A549 (cell line): ENCODE data around the gene LRRC72. TPM values are rescaled to one million over a fixed set of nuclear protein-coding genes. Genes with fewer than 3 reads are reported as not detected.

Source experiments
- ATAC-seq, 2 experiments: fragments of 200-7000 bp in 1 of 2; fragments of >200 bp in 1 of 2; cut with Nextera tagmentation in 1 of 2; cut with Tn5 transposase in 1 of 2; 3 replicates each; pipeline versions ENCODE4 v1.8.0 to v1.9.1; 2018 to 2020; ENCODE audit warnings: mild to moderate bottlenecking in 1 of 2, moderate library complexity in 1 of 2
- CTCF ChIA-PET: fragments of 300-600 bp; sonication (Branson Sonifier 250); formaldehyde crosslinking; extraction: SDS; loops from one replicate; lab custom pipeline; 2021; ENCODE audit warnings: antibody characterized with exemption, inconsistent platforms; lab: Yijun Ruan, JAX
- POLR2A ChIA-PET: fragments of 350-600 bp; formaldehyde crosslinking; extraction: SDS; loops from one replicate; lab custom pipeline; 2021; ENCODE audit warnings: antibody characterized with exemption, inconsistent platforms; lab: Yijun Ruan, JAX
- DNase-seq, 2 experiments: peaks; one replicate each; pipeline versions ENCODE4 v3.0.0 to v3.0.0-alpha.2; 2011 to 2016; ENCODE audit warnings: low read depth in 1 of 2, low spot score in 1 of 2
- FAIRE-seq: peaks from 2 replicates; lab custom pipeline; 2011; peaks lifted over from hg19 to GRCh38; lab: Jason Lieb, UNC
- H3K27ac ChIP-seq, 2 experiments: fragments of >200 bp; sonication (Bioruptor Twin); formaldehyde crosslinking; 3 replicates each; pipeline ENCODE4 v1.5.1; 2016 to 2017
- H3K4me1 ChIP-seq: fragments of >200 bp; sonication (Bioruptor Twin); formaldehyde crosslinking; 3 replicates; pipeline ENCODE4 v1.6.1; 2016
- H3K4me2 ChIP-seq: fragments of >200 bp; sonication (Bioruptor Twin); formaldehyde crosslinking; 3 replicates; pipeline ENCODE4 v1.6.1; 2016
- H3K4me3 ChIP-seq: fragments of >200 bp; sonication (Bioruptor Twin); formaldehyde crosslinking; 3 replicates; pipeline ENCODE4 v1.5.1; 2016
- H3K9me3 ChIP-seq: fragments of >200 bp; sonication (Bioruptor Twin); formaldehyde crosslinking; 3 replicates; pipeline ENCODE4 v1.6.1; 2016
- CBX2 ChIP-seq: fragments of 200-600 bp; sonication (generic); IDR thresholded peaks from 2 replicates; pipeline ENCODE4 v1.6.1; 2016; ENCODE audit warnings: low read depth, mild to moderate bottlenecking, borderline replicate concordance
- CHD2 ChIP-seq: fragments of 150-350 bp; IDR thresholded peaks from 2 replicates; pipeline ENCODE4 v1.6.1; 2014; ENCODE audit warnings: low read length; ENCODE audit not compliant: partially characterized antibody
- EHF ChIP-seq: fragments of 250-450 bp; sonication (Bioruptor Pico); IDR thresholded peaks from 2 replicates; pipeline ENCODE4 v1.5.0; 2020; ENCODE audit warnings: mild to moderate bottlenecking
- FOSL2 ChIP-seq, 2 experiments: fragments of 450-650 bp in 1 of 2; fragments of >200 bp in 1 of 2; sonication (Bioruptor Twin) in 1 of 2; formaldehyde crosslinking; IDR thresholded peaks; 2 replicates each; pipeline versions ENCODE4 v1.5.0 to v1.6.1; 2016 to 2020; ENCODE audit warnings: mild to moderate bottlenecking in 1 of 2, moderate library complexity in 1 of 2
- GATA3 ChIP-seq: IDR thresholded peaks from 2 replicates; pipeline ENCODE4 v1.6.1; 2012; ENCODE audit warnings: borderline replicate concordance
- HDAC2 ChIP-seq: fragments of 200-600 bp; sonication (generic); IDR thresholded peaks from 2 replicates; pipeline ENCODE4 v1.6.1; 2016
- HOXA7 ChIP-seq: fragments of 250-450 bp; sonication (Bioruptor Pico); IDR thresholded peaks from 2 replicates; pipeline ENCODE4 v1.5.0; 2020; ENCODE audit warnings: mild to moderate bottlenecking, moderate library complexity
- HOXB5 ChIP-seq: fragments of 250-450 bp; sonication (Bioruptor Pico); IDR thresholded peaks from 2 replicates; pipeline ENCODE4 v1.5.0; 2020; ENCODE audit warnings: mild to moderate bottlenecking, moderate library complexity
- KDM1A ChIP-seq: fragments of 200-600 bp; sonication (generic); IDR thresholded peaks from 2 replicates; pipeline ENCODE4 v1.6.1; 2016; ENCODE audit warnings: low read depth, mild to moderate bottlenecking
- KDM5A ChIP-seq: fragments of 200-600 bp; sonication (generic); IDR thresholded peaks from 2 replicates; pipeline ENCODE4 v1.6.1; 2016; ENCODE audit warnings: antibody characterized with exemption, mild to moderate bottlenecking
- MAZ ChIP-seq: fragments of 150-350 bp; IDR thresholded peaks from 2 replicates; pipeline ENCODE4 v1.6.1; 2014; ENCODE audit warnings: antibody characterized with exemption, low read depth, low read length, borderline replicate concordance
- NR3C1 ChIP-seq: fragments of >200 bp; sonication (Bioruptor Twin); formaldehyde crosslinking; IDR thresholded peaks from 3 replicates; pipeline ENCODE4 v1.6.1; 2017
- POLR2A ChIP-seq: IDR thresholded peaks from 2 replicates; pipeline ENCODE4 v1.6.1; 2012; ENCODE audit warnings: mild to moderate bottlenecking, low read length
- RARB ChIP-seq: fragments of 250-450 bp; sonication (Bioruptor Pico); IDR thresholded peaks from 2 replicates; pipeline ENCODE4 v1.8.0; 2021; ENCODE audit warnings: mild to moderate bottlenecking, moderate library complexity
- RCOR1 ChIP-seq: fragments of 150-350 bp; IDR thresholded peaks from 2 replicates; pipeline ENCODE4 v1.6.1; 2014; ENCODE audit warnings: antibody characterized with exemption, low read length, low read depth
- RNF2 ChIP-seq: fragments of 200-600 bp; sonication (generic); IDR thresholded peaks from 2 replicates; pipeline ENCODE4 v1.6.1; 2016; ENCODE audit warnings: low read depth, mild to moderate bottlenecking, antibody characterized with exemption, moderate library complexity, borderline replicate concordance
- SMC3 ChIP-seq: fragments of >200 bp; sonication (Bioruptor Twin); formaldehyde crosslinking; IDR thresholded peaks from 3 replicates; pipeline ENCODE4 v1.6.1; 2018; ENCODE audit warnings: inconsistent platforms
- TP53 ChIP-seq: fragments of 250-450 bp; sonication (Bioruptor Pico); IDR thresholded peaks from 2 replicates; pipeline ENCODE4 v1.5.0; 2021; ENCODE audit warnings: mild to moderate bottlenecking, moderate library complexity
- ZFP36 ChIP-seq: fragments of 450-650 bp; IDR thresholded peaks from 2 replicates; pipeline ENCODE4 v1.6.1; 2014; ENCODE audit warnings: borderline replicate concordance; ENCODE audit not compliant: partially characterized antibody
- ZSCAN20 ChIP-seq: fragments of 250-450 bp; sonication (Bioruptor Pico); IDR thresholded peaks from 2 replicates; pipeline ENCODE4 v1.8.0; 2022; ENCODE audit warnings: mild to moderate bottlenecking, moderate library complexity
- WGBS: methylation state at CpG from one replicate; pipeline ENCODE4 v1.1.6; 2017; ENCODE audit errors: missing lambda C conversion rate; 5-methylcytosine and 5-hydroxymethylcytosine counted together
- polyA plus RNA-seq, 4 experiments: library from polyadenylated mRNA; depleted of rRNA in 3 of 4; stranded (reverse); fragments of >200 nt; fragmentation: RNase III in 1 of 4; extraction: RNeasy Plus Mini Kit Qiagen cat#74134 plus additional on column Dnase treatment in 1 of 4; gene quantifications; 2 replicates in 3 of 4; 3 replicates in 1 of 4; pipeline ENCODE4 v1.2.3, GENCODE V29; 2011 to 2017
- TF ChIP-seq, protein P1 (sequence below): fragments of >200 bp; sonication (Bioruptor Twin); formaldehyde crosslinking; IDR thresholded peaks from 3 replicates; pipeline ENCODE4 v1.5.1; 2016
- TF ChIP-seq, protein P2 (sequence below): IDR thresholded peaks from 2 replicates; pipeline ENCODE4 v1.6.1; 2012; ENCODE audit warnings: low read depth, borderline replicate concordance
- TF ChIP-seq, protein P3 (sequence below): fragments of 200-600 bp; sonication (generic); IDR thresholded peaks from 2 replicates; pipeline ENCODE4 v1.6.1; 2016; ENCODE audit warnings: antibody characterized with exemption, mild to moderate bottlenecking, moderate library complexity
- TF ChIP-seq, protein P4 (sequence below): IDR thresholded peaks from 2 replicates; pipeline ENCODE4 v1.6.1; 2012
- TF ChIP-seq, protein P5 (sequence below): IDR thresholded peaks from 2 replicates; pipeline ENCODE4 v1.6.1; 2012

LRRC72 gene
- polyA plus RNA-seq, 2 of the 4 experiments (the other 2 are of a cell fraction): not detected

DNA sequence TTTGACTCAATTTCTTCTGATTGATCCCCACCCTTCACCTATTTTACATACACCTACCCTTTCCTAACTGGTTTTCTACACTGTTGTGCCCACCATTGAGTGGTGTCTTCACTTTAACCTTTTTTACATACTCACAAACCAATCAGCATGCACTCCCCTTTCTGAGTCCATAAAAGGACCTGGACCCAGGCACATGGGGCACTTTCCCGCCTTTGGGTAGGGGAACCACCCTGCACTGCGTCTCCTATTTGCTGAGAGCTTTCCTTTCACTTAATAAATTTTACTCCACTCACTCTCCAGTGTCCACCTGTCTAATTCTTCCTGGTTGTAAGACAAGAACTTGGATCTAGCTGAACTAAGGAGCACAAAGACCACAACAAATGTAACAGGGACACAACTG, 85.1 kb downstream of the LRRC72 start:
- no peak overlapping the region for H3K4me2 ChIP-seq

DNA sequence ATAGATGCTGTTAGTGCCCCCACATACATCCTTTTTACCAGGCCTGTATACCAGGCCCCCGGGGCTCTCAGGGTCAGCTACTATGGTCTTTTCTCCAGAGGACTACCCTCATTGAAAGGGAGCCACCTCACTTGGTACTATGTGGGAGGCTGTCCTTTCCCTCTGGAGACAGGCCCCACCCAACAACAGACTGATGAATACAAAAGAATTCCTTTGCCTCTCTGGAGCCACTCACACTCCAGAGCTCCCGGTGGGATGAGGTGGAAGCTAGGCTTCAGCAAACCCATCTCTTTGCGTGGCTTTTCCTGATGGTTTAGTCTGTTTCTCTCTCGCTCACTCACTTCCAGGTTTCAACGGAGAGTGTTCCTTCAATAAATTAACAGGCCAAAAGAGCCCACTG, 88.6 kb downstream of the LRRC72 start:
- 88% methylated on average over 5 of the region's 5 CpGs for WGBS
- no peaks in the 10 kb centered on the region for H3K9me3 ChIP-seq
- DNase-seq (no peak), FAIRE-seq (no peak)
- POLR2A ChIA-PET: no interaction called here
- H3K4me2 ChIP-seq: no peak overlapping the region
- H3K27ac ChIP-seq: no peak overlapping the region
- CTCF ChIA-PET: interaction anchor here (0.8 kb wide), 1 partner anchor 14 kb away, joined by 3 read pairs; no protein-coding TSS in a partner anchor
- H3K4me3 ChIP-seq: no peak overlapping the region
- TF ChIP-seq RNF2 (no peak), TP53 (no peak), RARB (CRISPR knock-in tag) (no peak), GATA3 (no peak), NR3C1 (no peak), CBX2 (no peak), MAZ (no peak)
- TF ChIP-seq, protein P1, sequence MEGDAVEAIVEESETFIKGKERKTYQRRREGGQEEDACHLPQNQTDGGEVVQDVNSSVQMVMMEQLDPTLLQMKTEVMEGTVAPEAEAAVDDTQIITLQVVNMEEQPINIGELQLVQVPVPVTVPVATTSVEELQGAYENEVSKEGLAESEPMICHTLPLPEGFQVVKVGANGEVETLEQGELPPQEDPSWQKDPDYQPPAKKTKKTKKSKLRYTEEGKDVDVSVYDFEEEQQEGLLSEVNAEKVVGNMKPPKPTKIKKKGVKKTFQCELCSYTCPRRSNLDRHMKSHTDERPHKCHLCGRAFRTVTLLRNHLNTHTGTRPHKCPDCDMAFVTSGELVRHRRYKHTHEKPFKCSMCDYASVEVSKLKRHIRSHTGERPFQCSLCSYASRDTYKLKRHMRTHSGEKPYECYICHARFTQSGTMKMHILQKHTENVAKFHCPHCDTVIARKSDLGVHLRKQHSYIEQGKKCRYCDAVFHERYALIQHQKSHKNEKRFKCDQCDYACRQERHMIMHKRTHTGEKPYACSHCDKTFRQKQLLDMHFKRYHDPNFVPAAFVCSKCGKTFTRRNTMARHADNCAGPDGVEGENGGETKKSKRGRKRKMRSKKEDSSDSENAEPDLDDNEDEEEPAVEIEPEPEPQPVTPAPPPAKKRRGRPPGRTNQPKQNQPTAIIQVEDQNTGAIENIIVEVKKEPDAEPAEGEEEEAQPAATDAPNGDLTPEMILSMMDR: no peak
- TF ChIP-seq, all 56 proteins: peak for 0
- H3K4me1 ChIP-seq: peaks cover 11% of the 10 kb centered on the region
- no peak for ATAC-seq

More for the DNA sequence above, 85.1 kb downstream of the LRRC72 start:
- DNase-seq (no peak), ATAC-seq (no peak), FAIRE-seq (no peak)
- WGBS: 62% methylated on average over 2 of the region's 2 CpGs
- H3K4me3 ChIP-seq: no peak overlapping the region
- ChIA-PET POLR2A (no interaction called here), CTCF (interaction anchor here (1.5 kb wide), 1 partner anchor 9 kb away, joined by 3 read pairs; no protein-coding TSS in a partner anchor)
- TF ChIP-seq POLR2A: no peak
- H3K27ac ChIP-seq: no peak overlapping the region
- no peaks in the 10 kb centered on the region for H3K9me3 ChIP-seq
- H3K4me1 ChIP-seq: peaks cover 19% of the 10 kb centered on the region

DNA sequence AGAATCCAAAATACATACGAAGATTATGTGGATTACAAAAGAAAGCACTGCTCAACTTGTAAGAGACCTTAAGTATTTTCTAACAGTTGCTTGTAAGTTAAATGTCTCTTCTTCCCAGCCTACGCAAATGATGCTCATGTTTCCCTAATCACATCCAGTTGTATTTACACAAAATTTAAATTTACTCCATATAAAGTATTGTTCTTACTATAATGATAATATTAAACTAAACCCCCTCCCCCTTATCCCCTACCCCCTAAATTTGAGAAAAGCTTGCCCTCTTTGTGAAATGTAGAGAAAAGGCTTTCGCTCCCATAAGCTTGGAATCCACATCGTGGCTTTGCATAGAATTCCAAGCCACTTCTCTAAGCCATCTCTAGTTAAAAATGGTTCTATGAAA, 89.5 kb downstream of the LRRC72 start:
- H3K4me1 ChIP-seq: peaks cover 2% of the 10 kb centered on the region; the same call in 2 of the 3 replicates
- WGBS: 75% methylated on average over 4 of the region's 4 CpGs
- no peak overlapping the region for H3K4me2 ChIP-seq
- CTCF ChIA-PET: interaction anchor here (1.0 kb wide), 1 partner anchor 184 kb away, joined by 3 read pairs; no protein-coding TSS in a partner anchor
- DNase-seq (no peak), ATAC-seq (no peak), FAIRE-seq (no peak)
- H3K4me3 ChIP-seq: no peak overlapping the region
- no peak overlapping the region for H3K27ac ChIP-seq
- TF ChIP-seq, protein P2, sequence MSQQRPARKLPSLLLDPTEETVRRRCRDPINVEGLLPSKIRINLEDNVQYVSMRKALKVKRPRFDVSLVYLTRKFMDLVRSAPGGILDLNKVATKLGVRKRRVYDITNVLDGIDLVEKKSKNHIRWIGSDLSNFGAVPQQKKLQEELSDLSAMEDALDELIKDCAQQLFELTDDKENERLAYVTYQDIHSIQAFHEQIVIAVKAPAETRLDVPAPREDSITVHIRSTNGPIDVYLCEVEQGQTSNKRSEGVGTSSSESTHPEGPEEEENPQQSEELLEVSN: no peak
- no peak for TF ChIP-seq CHD2
- no peak for TF ChIP-seq RNF2
- no peak for TF ChIP-seq SMC3
- no peak for TF ChIP-seq HOXB5 (CRISPR knock-in tag)
- TF ChIP-seq HDAC2: no peak
- TF ChIP-seq KDM1A: no peak
- TF ChIP-seq, protein P3, sequence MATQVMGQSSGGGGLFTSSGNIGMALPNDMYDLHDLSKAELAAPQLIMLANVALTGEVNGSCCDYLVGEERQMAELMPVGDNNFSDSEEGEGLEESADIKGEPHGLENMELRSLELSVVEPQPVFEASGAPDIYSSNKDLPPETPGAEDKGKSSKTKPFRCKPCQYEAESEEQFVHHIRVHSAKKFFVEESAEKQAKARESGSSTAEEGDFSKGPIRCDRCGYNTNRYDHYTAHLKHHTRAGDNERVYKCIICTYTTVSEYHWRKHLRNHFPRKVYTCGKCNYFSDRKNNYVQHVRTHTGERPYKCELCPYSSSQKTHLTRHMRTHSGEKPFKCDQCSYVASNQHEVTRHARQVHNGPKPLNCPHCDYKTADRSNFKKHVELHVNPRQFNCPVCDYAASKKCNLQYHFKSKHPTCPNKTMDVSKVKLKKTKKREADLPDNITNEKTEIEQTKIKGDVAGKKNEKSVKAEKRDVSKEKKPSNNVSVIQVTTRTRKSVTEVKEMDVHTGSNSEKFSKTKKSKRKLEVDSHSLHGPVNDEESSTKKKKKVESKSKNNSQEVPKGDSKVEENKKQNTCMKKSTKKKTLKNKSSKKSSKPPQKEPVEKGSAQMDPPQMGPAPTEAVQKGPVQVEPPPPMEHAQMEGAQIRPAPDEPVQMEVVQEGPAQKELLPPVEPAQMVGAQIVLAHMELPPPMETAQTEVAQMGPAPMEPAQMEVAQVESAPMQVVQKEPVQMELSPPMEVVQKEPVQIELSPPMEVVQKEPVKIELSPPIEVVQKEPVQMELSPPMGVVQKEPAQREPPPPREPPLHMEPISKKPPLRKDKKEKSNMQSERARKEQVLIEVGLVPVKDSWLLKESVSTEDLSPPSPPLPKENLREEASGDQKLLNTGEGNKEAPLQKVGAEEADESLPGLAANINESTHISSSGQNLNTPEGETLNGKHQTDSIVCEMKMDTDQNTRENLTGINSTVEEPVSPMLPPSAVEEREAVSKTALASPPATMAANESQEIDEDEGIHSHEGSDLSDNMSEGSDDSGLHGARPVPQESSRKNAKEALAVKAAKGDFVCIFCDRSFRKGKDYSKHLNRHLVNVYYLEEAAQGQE: no peak
- TF ChIP-seq KDM5A: no peak
- no peak for TF ChIP-seq HOXA7
- TF ChIP-seq, protein P4, sequence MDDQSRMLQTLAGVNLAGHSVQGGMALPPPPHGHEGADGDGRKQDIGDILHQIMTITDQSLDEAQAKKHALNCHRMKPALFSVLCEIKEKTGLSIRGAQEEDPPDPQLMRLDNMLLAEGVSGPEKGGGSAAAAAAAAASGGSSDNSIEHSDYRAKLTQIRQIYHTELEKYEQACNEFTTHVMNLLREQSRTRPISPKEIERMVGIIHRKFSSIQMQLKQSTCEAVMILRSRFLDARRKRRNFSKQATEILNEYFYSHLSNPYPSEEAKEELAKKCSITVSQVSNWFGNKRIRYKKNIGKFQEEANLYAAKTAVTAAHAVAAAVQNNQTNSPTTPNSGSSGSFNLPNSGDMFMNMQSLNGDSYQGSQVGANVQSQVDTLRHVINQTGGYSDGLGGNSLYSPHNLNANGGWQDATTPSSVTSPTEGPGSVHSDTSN: no peak
- TF ChIP-seq RCOR1: no peak
- TF ChIP-seq EHF (CRISPR knock-in tag): no peak
- TF ChIP-seq ZSCAN20 (CRISPR knock-in tag): no peak
- TF ChIP-seq, protein P5, sequence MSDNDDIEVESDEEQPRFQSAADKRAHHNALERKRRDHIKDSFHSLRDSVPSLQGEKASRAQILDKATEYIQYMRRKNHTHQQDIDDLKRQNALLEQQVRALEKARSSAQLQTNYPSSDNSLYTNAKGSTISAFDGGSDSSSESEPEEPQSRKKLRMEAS: no peak
- no peak for TF ChIP-seq FOSL2 (IDR thresholded peaks at IDR 0.05)
- no peak for TF ChIP-seq FOSL2 (CRISPR knock-in tag; IDR thresholded peaks at IDR 0.05)
- no peak for TF ChIP-seq RARB (CRISPR knock-in tag)
- TF ChIP-seq ZFP36: no peak
- POLR2A ChIA-PET: no interaction called here
- H3K9me3 ChIP-seq: no peaks in the 10 kb centered on the region
